SK-N-SH (cell line): ENCODE measurements around the gene JPT2. TPM values are rescaled to one million over a fixed set of nuclear protein-coding genes. Genes with fewer than 3 reads are reported as not detected.

Experiments used
- CTCF ChIA-PET: fragments of 300-600, 350-600 bp; formaldehyde crosslinking; extraction: SDS; loops from one replicate; lab custom pipeline; 2021; lab: Yijun Ruan, JAX
- POLR2A ChIA-PET: fragments of 350-600 bp; sonication (Branson Sonifier 250); formaldehyde crosslinking; extraction: SDS; loops from one replicate; lab custom pipeline; 2020; ENCODE audit warnings: antibody characterized with exemption, inconsistent platforms; lab: Yijun Ruan, JAX
- DNase-seq: peaks from one replicate; pipeline ENCODE4 v3.0.0; 2012
- H2AFZ ChIP-seq: fragments of 200-600 bp; sonication (generic); 2 replicates; pipeline ENCODE4 v1.8.1; 2016; ENCODE audit warnings: antibody characterized with exemption, mild to moderate bottlenecking, low read depth
- H3F3A ChIP-seq: fragments of 200-600 bp; sonication (generic); replicated peaks from 2 replicates; pipeline ENCODE3; 2016; ENCODE audit warnings: antibody characterized with exemption, mild to moderate bottlenecking; ENCODE audit not compliant: insufficient read depth
- H3K27ac ChIP-seq, 2 experiments: fragments of 200-500 bp in 1 of 2; fragments of 200-600 bp in 1 of 2; sonication (Bioruptor generic) in 1 of 2; sonication (generic), shearing (Covaris generic) in 1 of 2; 2 replicates each; pipeline versions ENCODE4 v1.5.1 to v1.6.1; 2014 to 2016; ENCODE audit warnings: low read depth in 2 of 2, inconsistent platforms in 1 of 2, low read length in 1 of 2, mild to moderate bottlenecking in 1 of 2, mixed read lengths in 1 of 2
- H3K27me3 ChIP-seq: fragments of 200-600 bp; sonication (generic), shearing (Covaris generic); 2 replicates; pipeline ENCODE4 v1.6.1; 2016; ENCODE audit warnings: mixed run types; ENCODE audit not compliant: insufficient read depth
- H3K36me3 ChIP-seq, 2 experiments: fragments of 200-500 bp in 1 of 2; fragments of 200-600 bp in 1 of 2; sonication (Bioruptor generic) in 1 of 2; sonication (generic) in 1 of 2; replicated peaks in 1 of 2; 2 replicates each; pipeline versions ENCODE3 to v1.5.1; 2014 to 2016; ENCODE audit warnings: low read length in 1 of 2, mild to moderate bottlenecking in 1 of 2; ENCODE audit not compliant: insufficient read depth in 2 of 2, control insufficient read depth in 1 of 2
- H3K4me1 ChIP-seq, 2 experiments: fragments of 200-500 bp in 1 of 2; fragments of 200-600 bp in 1 of 2; sonication (Bioruptor generic) in 1 of 2; sonication (generic), shearing (Covaris generic) in 1 of 2; 2 replicates each; pipeline versions ENCODE4 v1.5.1 to v1.6.1; 2014 to 2016; ENCODE audit warnings: low read depth in 1 of 2, low read length in 1 of 2, mixed run types in 1 of 2; ENCODE audit not compliant: insufficient read depth in 2 of 2, control insufficient read depth in 1 of 2
- H3K4me2 ChIP-seq: fragments of 200-600 bp; sonication (generic), shearing (Covaris generic); 2 replicates; pipeline ENCODE4 v1.6.1; 2017; ENCODE audit warnings: mixed run types
- H3K4me3 ChIP-seq, 2 experiments: fragments of 200-500 bp in 1 of 2; fragments of 200-600 bp in 1 of 2; sonication (Bioruptor generic) in 1 of 2; sonication (generic), shearing (Covaris generic) in 1 of 2; 2 replicates each; pipeline versions ENCODE4 v1.5.1 to v1.8.1; 2014 to 2016; ENCODE audit warnings: low read depth in 2 of 2, inconsistent platforms in 1 of 2, low read length in 1 of 2, mild to moderate bottlenecking in 1 of 2, mixed read lengths in 1 of 2, moderate library complexity in 1 of 2
- H3K79me2 ChIP-seq: fragments of 200-600 bp; sonication (generic); 2 replicates; pipeline ENCODE4 v1.8.1; 2017; ENCODE audit warnings: mild to moderate bottlenecking; ENCODE audit not compliant: insufficient read depth
- H3K9ac ChIP-seq: fragments of 200-600 bp; sonication (generic); 2 replicates; pipeline ENCODE4 v1.6.1; 2017; ENCODE audit warnings: mixed run types
- H3K9me2 ChIP-seq: fragments of 200-600 bp; sonication (generic); 2 replicates; pipeline ENCODE4 v1.6.1; 2017; ENCODE audit warnings: mixed run types
- H3K9me3 ChIP-seq: fragments of 200-600 bp; sonication (generic); 2 replicates; pipeline ENCODE4 v1.6.1; 2017; ENCODE audit warnings: mixed run types, mild to moderate bottlenecking, moderate library complexity
- H4K20me1 ChIP-seq: fragments of 200-600 bp; sonication (generic); 2 replicates; pipeline ENCODE4 v1.6.1; 2017; ENCODE audit warnings: mild to moderate bottlenecking, mixed run types; ENCODE audit not compliant: insufficient read depth
- ELF1 ChIP-seq: IDR thresholded peaks from 2 replicates; pipeline ENCODE4 v1.4.0; 2012
- EP300 ChIP-seq, 2 experiments: IDR thresholded peaks; 2 replicates each; pipeline versions ENCODE4 v1.4.0 to v1.6.1; 2012; ENCODE audit warnings: borderline replicate concordance in 1 of 2, low read depth in 1 of 2, low read length in 1 of 2
- EZH2phosphoT487 ChIP-seq: fragments of 200-600 bp; sonication (generic); IDR thresholded peaks from 2 replicates; pipeline ENCODE4 v1.6.1; 2017; ENCODE audit warnings: low read depth, mixed run types, mild to moderate bottlenecking, antibody characterized with exemption, moderate library complexity, borderline replicate concordance
- FOXM1 ChIP-seq: IDR thresholded peaks from 2 replicates; pipeline ENCODE4 v1.4.0; 2012; ENCODE audit warnings: low read depth, mild to moderate bottlenecking
- GATA2 ChIP-seq: sonication (generic); formaldehyde crosslinking; IDR thresholded peaks from 2 replicates; pipeline ENCODE4 v1.5.0; 2020; ENCODE audit warnings: mild to moderate bottlenecking, missing genetic modification reagents
- MEF2A ChIP-seq: IDR thresholded peaks from 2 replicates; pipeline ENCODE4 v1.4.0; 2012; ENCODE audit warnings: low read depth, borderline replicate concordance
- POLR2AphosphoS5 ChIP-seq: IDR thresholded peaks from 2 replicates; pipeline ENCODE4 v1.6.1; 2012; ENCODE audit warnings: low read depth, low read length
- RFX5 ChIP-seq: IDR thresholded peaks from 2 replicates; pipeline ENCODE4 v1.6.1; 2012; ENCODE audit warnings: mild to moderate bottlenecking, improper control_type of control experiment, low read length
- SIN3A ChIP-seq: IDR thresholded peaks from 2 replicates; pipeline ENCODE4 v1.6.1; 2012; ENCODE audit warnings: low read depth, mild to moderate bottlenecking, low read length, moderate library complexity, borderline replicate concordance
- TAF1 ChIP-seq: IDR thresholded peaks from 2 replicates; pipeline ENCODE4 v1.6.1; 2012; ENCODE audit warnings: low read depth, mild to moderate bottlenecking, low read length, moderate library complexity, borderline replicate concordance
- TEAD4 ChIP-seq: IDR thresholded peaks from 2 replicates; pipeline ENCODE4 v1.4.0; 2012; ENCODE audit warnings: mild to moderate bottlenecking, borderline replicate concordance; ENCODE audit not compliant: insufficient read depth
- WGBS: methylation state at CpG from one replicate; pipeline ENCODE4 v1.1.6; 2017; ENCODE audit warnings: low lambda C conversion rate; 5-methylcytosine and 5-hydroxymethylcytosine counted together
- polyA plus RNA-seq, 3 experiments: library from polyadenylated mRNA; depleted of rRNA; stranded (reverse); fragments of >200 nt; gene quantifications; 2 replicates each; pipeline ENCODE4 v1.2.3, GENCODE V29; 2012
- TF ChIP-seq, protein P1 (sequence below): fragments of 150-350 bp; IDR thresholded peaks from 2 replicates; pipeline ENCODE4 v1.6.1; 2017; ENCODE audit warnings: antibody characterized with exemption, low read length, low read depth, borderline replicate concordance
- TF ChIP-seq, protein P2 (sequence below): IDR thresholded peaks from 2 replicates; pipeline ENCODE4 v1.4.0; 2012; ENCODE audit warnings: low read depth
- TF ChIP-seq, protein P3 (sequence below): IDR thresholded peaks from 2 replicates; pipeline ENCODE4 v1.4.0; 2012; ENCODE audit warnings: low read depth, borderline replicate concordance
- TF ChIP-seq, protein P4 (sequence below): IDR thresholded peaks from 2 replicates; pipeline ENCODE4 v1.4.0; 2012; ENCODE audit warnings: low read depth, borderline replicate concordance

The JPT2 gene
- polyA plus RNA-seq, 1 of the 3 experiments (the other 2 are of a cell fraction), result 67.4 TPM

DNA sequence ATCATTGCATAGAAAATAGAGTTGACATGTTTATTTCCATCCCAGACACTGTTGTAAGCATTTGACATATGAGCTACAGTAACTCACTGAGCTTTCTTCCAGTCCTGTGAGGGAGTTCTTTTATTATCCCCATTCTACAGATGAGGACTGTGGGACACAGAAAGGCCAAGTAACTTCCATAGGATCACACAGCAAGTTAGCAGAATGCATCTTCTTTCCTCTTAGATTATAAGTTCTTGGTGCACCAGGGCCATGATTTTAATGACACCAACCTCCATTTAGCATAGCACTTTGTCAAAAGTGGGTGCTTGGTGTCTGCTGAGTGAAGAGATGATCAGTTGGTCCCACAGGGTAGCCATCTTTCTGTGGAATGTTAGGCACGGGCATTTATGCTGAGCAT, 12.7 kb downstream of the JPT2 start:
- Histone ChIP-seq H3K27me3 (no peaks in the 10 kb centered on the region), H3K4me3 (no peak overlapping the region), H4K20me1 (peaks cover 28% of the 10 kb centered on the region; the same call in 1 of the 2 replicates), H3K9ac (no peak overlapping the region), H3K79me2 (peaks cover 88% of the 10 kb centered on the region), H3K4me1 (0 out of 4 replicates have a peak, but pooled peaks cover 0 to 17% of the 10 kb centered on the region in 2 experiments), H2AFZ (no peak overlapping the region), H3K4me2 (peak overlapping the region; percentile 44), H3K9me2 (no peaks in the 10 kb centered on the region), H3K36me3 (peaks cover 44 to 55% of the 10 kb centered on the region in 2 experiments), H3K27ac (peak overlapping the region in 1 of 2 experiments; percentile 66; a peak in 2 of 4 replicates), H3F3A (peaks cover 22% of the 10 kb centered on the region), H3K9me3 (no peaks in the 10 kb centered on the region)
- 75% methylated on average over 1 of the region's 1 CpG for WGBS
- ChIA-PET CTCF (interaction anchor here (2.9 kb wide), 1 partner anchor 15 kb away, joined by 10 read pairs; the partner anchor contains the start of gene MAPK8IP3), POLR2A (interaction anchor here (1.0 to 1.1 kb wide), 2 partner anchors 12 to 15 kb away, joined by 3 to 4 read pairs; partner anchors contain the start of genes JPT2 and MAPK8IP3)
- TF ChIP-seq POLR2AphosphoS5, result no peak
- no peak for TF ChIP-seq RFX5
- TF ChIP-seq, protein P1, sequence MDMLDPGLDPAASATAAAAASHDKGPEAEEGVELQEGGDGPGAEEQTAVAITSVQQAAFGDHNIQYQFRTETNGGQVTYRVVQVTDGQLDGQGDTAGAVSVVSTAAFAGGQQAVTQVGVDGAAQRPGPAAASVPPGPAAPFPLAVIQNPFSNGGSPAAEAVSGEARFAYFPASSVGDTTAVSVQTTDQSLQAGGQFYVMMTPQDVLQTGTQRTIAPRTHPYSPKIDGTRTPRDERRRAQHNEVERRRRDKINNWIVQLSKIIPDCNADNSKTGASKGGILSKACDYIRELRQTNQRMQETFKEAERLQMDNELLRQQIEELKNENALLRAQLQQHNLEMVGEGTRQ, result no peak
- TF ChIP-seq, protein P2, sequence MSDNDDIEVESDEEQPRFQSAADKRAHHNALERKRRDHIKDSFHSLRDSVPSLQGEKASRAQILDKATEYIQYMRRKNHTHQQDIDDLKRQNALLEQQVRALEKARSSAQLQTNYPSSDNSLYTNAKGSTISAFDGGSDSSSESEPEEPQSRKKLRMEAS, result no peak
- no peak for TF ChIP-seq EP300 (IDR thresholded peaks at IDR 0.05; ENCODE audit: borderline replicate concordance in 1 of 2, low read depth in 1 of 2, low read length in 1 of 2)
- TF ChIP-seq FOXM1, result no peak
- TF ChIP-seq TAF1, result no peak
- TF ChIP-seq, protein P3, sequence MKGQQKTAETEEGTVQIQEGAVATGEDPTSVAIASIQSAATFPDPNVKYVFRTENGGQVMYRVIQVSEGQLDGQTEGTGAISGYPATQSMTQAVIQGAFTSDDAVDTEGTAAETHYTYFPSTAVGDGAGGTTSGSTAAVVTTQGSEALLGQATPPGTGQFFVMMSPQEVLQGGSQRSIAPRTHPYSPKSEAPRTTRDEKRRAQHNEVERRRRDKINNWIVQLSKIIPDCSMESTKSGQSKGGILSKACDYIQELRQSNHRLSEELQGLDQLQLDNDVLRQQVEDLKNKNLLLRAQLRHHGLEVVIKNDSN, result no peak
- TF ChIP-seq TEAD4, result no peak
- TF ChIP-seq MEF2A, result no peak
- TF ChIP-seq GATA2, result no peak
- TF ChIP-seq EZH2phosphoT487, result no peak
- TF ChIP-seq, protein P4, sequence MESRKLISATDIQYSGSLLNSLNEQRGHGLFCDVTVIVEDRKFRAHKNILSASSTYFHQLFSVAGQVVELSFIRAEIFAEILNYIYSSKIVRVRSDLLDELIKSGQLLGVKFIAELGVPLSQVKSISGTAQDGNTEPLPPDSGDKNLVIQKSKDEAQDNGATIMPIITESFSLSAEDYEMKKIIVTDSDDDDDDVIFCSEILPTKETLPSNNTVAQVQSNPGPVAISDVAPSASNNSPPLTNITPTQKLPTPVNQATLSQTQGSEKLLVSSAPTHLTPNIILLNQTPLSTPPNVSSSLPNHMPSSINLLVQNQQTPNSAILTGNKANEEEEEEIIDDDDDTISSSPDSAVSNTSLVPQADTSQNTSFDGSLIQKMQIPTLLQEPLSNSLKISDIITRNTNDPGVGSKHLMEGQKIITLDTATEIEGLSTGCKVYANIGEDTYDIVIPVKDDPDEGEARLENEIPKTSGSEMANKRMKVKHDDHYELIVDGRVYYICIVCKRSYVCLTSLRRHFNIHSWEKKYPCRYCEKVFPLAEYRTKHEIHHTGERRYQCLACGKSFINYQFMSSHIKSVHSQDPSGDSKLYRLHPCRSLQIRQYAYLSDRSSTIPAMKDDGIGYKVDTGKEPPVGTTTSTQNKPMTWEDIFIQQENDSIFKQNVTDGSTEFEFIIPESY, result no peak
- TF ChIP-seq ELF1, result no peak
- no peak for TF ChIP-seq SIN3A
- no peak for DNase-seq
